Spinal cord (tissue), 10 donors: ENCODE data around the gene PRKCE. TPM values are rescaled to one million over a fixed set of nuclear protein-coding genes. Genes with fewer than 3 reads are reported as not detected.

Experiments used
- DNase-seq, 6 donors: peaks; one replicate each; pipeline versions ENCODE4 v3.0.0 to v3.0.0-alpha.2; 2013 to 2015; ENCODE audit warnings: low spot score in 6 of 6, low read depth in 4 of 6
- H3K27ac ChIP-seq: one replicate; pipeline ENCODE4 v1.5.1; 2013; ENCODE audit warnings: low read depth, low read length, control low read depth
- H3K27me3 ChIP-seq: one replicate; pipeline ENCODE4 v1.6.1; 2013; ENCODE audit warnings: low read length; ENCODE audit not compliant: control insufficient read depth, insufficient read depth
- H3K36me3 ChIP-seq: one replicate; pipeline ENCODE4 v1.6.1; 2013; ENCODE audit warnings: low read length; ENCODE audit not compliant: control insufficient read depth, insufficient read depth
- H3K4me1 ChIP-seq: one replicate; pipeline ENCODE4 v1.6.1; 2013; ENCODE audit warnings: low read length; ENCODE audit not compliant: control insufficient read depth, insufficient read depth
- H3K4me3 ChIP-seq: one replicate; pipeline ENCODE4 v1.5.1; 2013; ENCODE audit warnings: low read depth, low read length, control low read depth
- H3K9me3 ChIP-seq: one replicate; pipeline ENCODE4 v1.6.1; 2013; ENCODE audit warnings: low read length; ENCODE audit not compliant: control insufficient read depth, insufficient read depth
- WGBS: methylation state at CpG from one replicate; pipeline ENCODE4 v1.1.5; 2013; ENCODE audit warnings: missing lambda C conversion rate; ENCODE audit not compliant: insufficient coverage; 5-methylcytosine and 5-hydroxymethylcytosine counted together
- polyA plus RNA-seq, 2 donors: library from polyadenylated mRNA; unstranded; fragments of 120-200 nt; gene quantifications; one replicate each; pipeline ENCODE4 v1.2.1, GENCODE V29; 2013; ENCODE audit not compliant: insufficient read length in 2 of 2
- total RNA-seq, 2 donors: library from RNA; depleted of rRNA in 1 of 2; stranded (reverse); fragments of 120-200 nt in 1 of 2; fragments of >200 nt in 1 of 2; gene quantifications; one replicate each; pipeline versions ENCODE4 v1.2.3 to v1.2.4, GENCODE V29; 2013 to 2014
- donor health status: healthy.

PRKCE gene
- total and polyA plus RNA-seq, 4 donors = 22.9 to 48.5 (median 37.4) TPM

DNA sequence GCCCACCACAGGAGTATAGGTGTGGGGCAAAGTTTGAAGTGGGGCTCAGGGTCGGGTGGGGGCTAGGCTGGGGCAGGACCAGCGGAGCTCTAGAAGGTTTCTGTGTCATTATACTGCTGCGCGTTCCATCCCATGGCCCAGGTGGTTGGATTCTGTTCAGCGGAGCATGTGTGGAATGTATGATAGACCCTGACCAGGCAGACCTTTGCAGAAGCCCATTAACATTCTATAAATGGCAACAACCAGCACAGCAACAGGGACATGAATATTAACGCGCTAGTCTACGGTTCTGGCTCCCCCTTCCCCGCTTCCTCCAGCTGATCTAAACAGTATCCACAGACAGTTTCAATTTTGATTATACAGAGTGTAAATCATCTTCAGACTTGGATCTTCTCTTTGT is 4.1 kb upstream of the PRKCE start:
- 59% methylated on average over 2 of the region's 9 CpGs for WGBS

DNA sequence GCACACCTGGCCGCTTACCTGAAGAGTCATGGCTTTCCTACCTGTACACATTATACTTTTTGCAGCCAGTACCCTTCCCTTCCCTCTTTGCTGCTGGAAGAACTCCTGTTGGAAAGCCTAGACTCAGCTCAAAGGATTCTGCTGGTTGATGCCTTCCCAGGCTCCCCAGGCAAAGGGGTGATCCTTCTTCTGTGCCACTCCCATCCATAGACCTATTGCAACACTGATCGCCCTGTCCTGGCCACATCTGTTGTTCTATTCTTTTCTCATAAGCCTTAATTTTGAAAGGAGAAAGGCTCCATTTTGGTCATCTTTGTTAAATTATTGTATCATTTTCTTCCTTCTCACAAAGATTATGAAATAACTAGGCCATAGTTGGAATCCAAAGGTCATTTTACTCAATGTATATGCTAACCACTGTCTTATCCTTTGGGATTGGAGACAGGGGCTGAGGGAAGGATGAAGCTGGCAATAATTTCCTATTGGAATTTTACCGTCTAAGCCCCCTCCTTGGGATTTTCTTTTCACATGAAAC is 3.4 kb upstream of the PRKCE start:
- DNase-seq = no peak
- H3K4me1 ChIP-seq = peaks cover 21% of the 10 kb centered on the region
- no peak overlapping the region for H3K4me3 ChIP-seq
- no peak overlapping the region for H3K27ac ChIP-seq
- WGBS = 100% methylated on average over 2 of the region's 3 CpGs
- H3K36me3 ChIP-seq = no peaks in the 10 kb centered on the region
- no peaks in the 10 kb centered on the region for H3K9me3 ChIP-seq
- H3K27me3 ChIP-seq = peaks cover 2% of the 10 kb centered on the region

More for the DNA sequence above, 4.1 kb upstream of the PRKCE start:
- peak in 1 of 6 donors; percentile 53 for DNase-seq
- Histone ChIP-seq H3K4me1 (peaks cover 19% of the 10 kb centered on the region), H3K36me3 (no peaks in the 10 kb centered on the region), H3K4me3 (no peak overlapping the region), H3K9me3 (no peaks in the 10 kb centered on the region), H3K27ac (no peak overlapping the region), H3K27me3 (peaks cover 2% of the 10 kb centered on the region)

DNA sequence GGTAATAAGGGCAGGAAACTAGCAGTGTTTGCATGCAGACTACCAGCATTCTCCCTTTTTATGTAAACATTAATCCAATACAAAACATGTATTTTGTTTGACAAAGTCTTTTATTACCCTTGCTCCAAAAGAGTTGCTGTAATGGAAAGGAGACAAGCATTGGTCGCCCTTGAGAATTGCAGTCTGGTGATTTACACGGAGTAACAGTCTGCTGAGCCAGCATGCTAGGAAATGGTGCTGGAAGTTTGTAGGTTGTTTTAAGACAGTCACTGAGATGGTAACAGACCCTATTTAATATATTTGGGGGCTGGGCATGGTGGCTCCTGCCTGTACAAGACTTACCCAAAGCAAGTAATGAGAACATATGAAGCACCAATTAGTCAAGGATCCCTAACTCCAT is 2.8 kb upstream of the PRKCE start:
- Histone ChIP-seq H3K27me3 (peaks cover 2% of the 10 kb centered on the region), H3K9me3 (no peaks in the 10 kb centered on the region), H3K4me3 (no peak overlapping the region), H3K27ac (no peak overlapping the region), H3K36me3 (no peaks in the 10 kb centered on the region), H3K4me1 (peaks cover 15% of the 10 kb centered on the region)
- peak in 1 of 6 donors; percentile 28 for DNase-seq
- 60% methylated on average over 1 of the region's 2 CpGs for WGBS

DNA sequence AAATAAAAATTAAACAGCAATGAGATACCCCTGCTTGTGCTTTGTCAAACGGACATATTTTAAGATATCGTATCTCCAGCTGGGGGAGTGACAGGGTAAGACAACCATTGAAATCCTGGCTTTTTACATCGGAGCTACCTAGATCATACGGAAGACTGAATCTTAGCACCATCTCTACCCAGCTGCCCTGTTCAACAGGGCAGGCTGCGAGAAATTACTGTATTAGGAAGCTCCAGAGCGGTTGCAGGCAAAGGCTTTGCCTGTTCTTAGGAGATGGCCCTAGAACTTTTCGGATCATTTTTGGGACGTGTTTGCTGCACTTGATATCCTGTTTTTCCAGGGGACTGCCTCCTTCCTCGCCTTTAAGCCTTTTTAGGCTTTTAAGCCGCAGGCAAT is 2.0 kb upstream of the PRKCE start:
- Histone ChIP-seq H3K4me1 (peaks cover 23% of the 10 kb centered on the region), H3K27ac (peak overlapping the region; percentile 61), H3K36me3 (no peaks in the 10 kb centered on the region), H3K9me3 (no peaks in the 10 kb centered on the region), H3K27me3 (peaks cover 2% of the 10 kb centered on the region), H3K4me3 (peak overlapping the region; percentile 86)
- peak in 2 of 6 donors; percentile 45 to 59 for DNase-seq
- WGBS = 14% methylated on average over 6 of the region's 10 CpGs

DNA sequence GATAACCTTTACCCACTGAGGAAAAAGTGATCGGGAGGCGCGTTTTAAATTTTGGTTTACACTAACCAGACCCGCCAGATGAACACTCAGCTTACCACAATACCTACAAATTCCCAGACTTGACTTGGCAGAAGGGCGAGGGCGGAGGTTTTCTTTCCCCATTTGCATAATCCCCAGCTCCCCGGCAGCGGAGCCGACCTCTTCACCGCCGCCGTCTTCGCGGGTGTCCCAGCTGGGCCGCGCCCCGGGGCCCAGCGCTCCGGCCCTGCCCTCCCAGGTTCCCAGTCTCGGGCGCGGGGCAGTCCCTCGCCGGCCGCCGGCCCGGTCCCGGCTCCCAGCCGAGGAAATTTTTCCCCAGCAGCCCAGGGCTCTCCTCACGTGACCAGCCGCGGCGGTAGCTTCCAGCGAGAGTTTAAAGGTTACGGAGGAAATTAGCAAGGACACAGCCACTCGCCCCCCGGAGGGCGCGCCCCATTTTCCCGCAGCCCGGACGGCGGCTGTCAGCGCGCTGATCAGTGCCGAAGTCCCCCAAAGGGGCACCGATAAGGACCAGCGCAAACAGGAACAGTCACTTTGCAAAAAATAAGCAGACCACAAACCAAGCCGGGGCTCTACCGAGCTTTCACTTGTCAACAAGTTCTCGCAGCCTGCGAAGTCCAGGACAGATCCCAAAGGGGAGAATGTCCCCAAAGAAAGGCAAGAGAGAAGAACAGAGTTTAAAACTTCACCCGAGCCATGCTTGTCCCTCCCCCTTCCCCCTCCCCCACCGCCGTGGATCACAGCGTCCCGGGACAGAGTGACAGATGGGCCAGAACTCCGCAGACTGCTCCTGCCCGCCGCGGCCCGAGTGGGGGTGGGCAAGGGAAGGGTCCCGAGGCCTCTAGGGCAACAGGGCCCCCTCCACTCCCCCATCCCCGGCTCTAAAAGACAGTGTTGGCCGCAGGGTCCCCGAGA is 1.3 kb upstream of the PRKCE start:
- Histone ChIP-seq H3K4me3 (peak overlapping the region; percentile 86), H3K27me3 (peaks cover 2% of the 10 kb centered on the region), H3K9me3 (no peaks in the 10 kb centered on the region), H3K27ac (peak overlapping the region; percentile 96), H3K4me1 (peaks cover 26% of the 10 kb centered on the region), H3K36me3 (no peaks in the 10 kb centered on the region)
- under 1% methylated on average over 62 of the region's 66 CpGs for WGBS
- DNase-seq = peak in 2 of 6 donors; percentile 48 to 72

DNA sequence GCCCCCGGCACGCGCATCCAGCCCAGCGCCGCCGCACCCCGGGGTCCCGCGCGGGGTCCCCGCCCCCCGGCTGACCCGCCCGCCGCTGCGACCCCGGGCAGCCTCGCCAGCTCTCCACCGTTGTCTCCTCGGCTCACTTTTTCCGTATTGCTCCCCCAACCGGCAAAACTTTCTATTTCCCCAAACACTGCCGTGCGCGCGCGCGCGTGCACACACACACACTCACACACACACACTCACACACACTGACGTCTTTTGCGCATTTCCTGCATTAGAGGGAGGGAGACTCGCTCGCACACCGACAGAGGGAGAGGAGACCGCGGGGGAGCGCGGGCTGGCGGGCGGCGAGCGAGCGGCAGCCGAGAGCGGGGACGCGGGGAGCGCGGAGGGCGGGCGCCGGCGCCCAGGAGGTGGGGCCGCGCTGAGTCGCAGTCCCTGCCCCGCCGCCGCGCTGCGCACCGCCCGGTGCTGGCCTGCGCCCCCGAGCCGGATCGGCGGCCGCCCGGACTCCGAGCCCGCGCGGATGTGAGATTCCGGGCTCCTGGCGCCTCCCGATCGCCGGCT is 542 bp upstream of the PRKCE start:
- H3K36me3 ChIP-seq = no peaks in the 10 kb centered on the region
- DNase-seq = peak in 5 of 6 donors; percentile 88 to 98 (median 92)
- 0% methylated on average over 73 of the region's 79 CpGs for WGBS
- H3K4me1 ChIP-seq = peaks cover 26% of the 10 kb centered on the region
- peak overlapping the region; percentile 96 for H3K27ac ChIP-seq
- H3K4me3 ChIP-seq = peak overlapping the region; percentile 86
- H3K9me3 ChIP-seq = no peaks in the 10 kb centered on the region
- H3K27me3 ChIP-seq = peaks cover 2% of the 10 kb centered on the region

DNA sequence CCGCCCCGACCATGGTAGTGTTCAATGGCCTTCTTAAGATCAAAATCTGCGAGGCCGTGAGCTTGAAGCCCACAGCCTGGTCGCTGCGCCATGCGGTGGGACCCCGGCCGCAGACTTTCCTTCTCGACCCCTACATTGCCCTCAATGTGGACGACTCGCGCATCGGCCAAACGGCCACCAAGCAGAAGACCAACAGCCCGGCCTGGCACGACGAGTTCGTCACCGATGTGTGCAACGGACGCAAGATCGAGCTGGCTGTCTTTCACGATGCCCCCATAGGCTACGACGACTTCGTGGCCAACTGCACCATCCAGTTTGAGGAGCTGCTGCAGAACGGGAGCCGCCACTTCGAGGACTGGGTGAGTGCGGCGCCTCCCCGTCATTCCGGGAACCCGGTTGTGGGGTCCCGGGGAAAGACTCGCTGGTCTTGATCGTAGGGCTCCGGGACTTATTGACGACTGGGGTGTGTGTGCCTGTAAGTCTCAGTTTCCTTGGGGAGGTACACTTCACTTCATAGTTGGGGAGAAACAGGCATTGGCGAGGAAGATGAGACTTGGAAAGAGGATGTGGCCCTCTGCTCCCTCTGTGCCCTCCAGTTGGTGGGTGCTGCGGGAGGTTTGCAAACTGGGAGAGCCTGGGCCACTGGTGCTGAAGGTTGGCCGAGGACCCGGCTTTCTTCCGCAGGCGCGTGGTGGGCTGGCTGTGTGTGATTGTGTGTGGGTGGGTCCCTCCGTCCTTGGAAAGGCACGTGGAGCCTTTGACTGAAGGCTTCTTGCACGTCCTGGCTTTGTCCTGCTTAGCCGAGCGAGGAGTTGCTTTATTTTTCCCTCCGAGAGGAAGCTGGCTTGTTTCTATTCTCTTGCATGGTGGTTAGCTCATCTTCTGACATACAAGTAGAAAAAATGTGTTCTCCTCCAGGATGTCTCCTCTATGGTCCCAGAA is 886 bp downstream of the PRKCE start:
- Histone ChIP-seq H3K9me3 (no peaks in the 10 kb centered on the region), H3K4me1 (peaks cover 26% of the 10 kb centered on the region), H3K27ac (peak overlapping the region; percentile 76), H3K36me3 (no peaks in the 10 kb centered on the region), H3K27me3 (peaks cover 2% of the 10 kb centered on the region), H3K4me3 (peak overlapping the region; percentile 75)
- 2% methylated on average over 51 of the region's 53 CpGs for WGBS
- DNase-seq = peak in 2 of 6 donors; percentile 75 to 79

DNA sequence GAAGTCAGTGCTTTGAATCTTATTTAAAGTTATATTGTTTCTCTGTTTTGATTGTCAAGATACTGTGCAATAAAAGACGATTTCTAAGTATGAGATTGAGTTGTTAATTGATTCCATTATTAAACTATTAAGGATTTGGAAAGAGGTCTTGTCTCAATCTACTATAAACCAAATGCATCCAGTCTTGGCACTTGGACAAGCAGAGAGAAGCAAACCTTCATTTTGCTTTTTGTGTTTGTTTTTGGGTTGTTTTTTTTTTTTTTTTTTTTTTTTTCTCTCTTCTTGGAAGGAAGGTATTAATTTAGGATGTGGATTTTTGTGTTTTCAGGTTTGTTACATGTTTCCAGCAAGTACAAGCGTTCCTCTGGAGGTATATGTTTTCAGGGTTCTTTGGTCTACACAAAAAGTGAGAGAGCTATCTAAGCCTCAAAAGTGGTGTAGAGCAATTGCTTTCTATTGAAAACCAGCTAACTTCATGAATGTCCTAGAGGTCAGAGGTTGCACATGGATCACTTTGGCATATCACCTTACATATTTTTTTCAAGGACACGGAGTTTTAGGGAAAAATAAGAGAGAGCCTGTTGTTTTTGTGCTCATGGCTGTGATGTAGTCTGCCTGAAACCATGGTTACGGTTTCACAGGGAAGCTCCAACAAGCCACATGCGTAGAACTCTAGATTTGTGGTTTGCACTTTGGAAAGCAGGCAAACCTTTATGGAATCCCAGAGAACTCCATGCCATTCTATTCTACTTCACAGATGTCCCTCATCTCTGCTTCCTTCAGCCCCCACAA is 1.8 kb downstream of the PRKCE start:
- Histone ChIP-seq H3K4me3 (peak overlapping the region; percentile 75), H3K36me3 (no peaks in the 10 kb centered on the region), H3K9me3 (no peaks in the 10 kb centered on the region), H3K27me3 (no peaks in the 10 kb centered on the region), H3K27ac (peak overlapping the region; percentile 76), H3K4me1 (peaks cover 26% of the 10 kb centered on the region)
- peak in 2 of 6 donors; percentile 67 to 80 for DNase-seq
- WGBS = 33% methylated on average over 2 of the region's 5 CpGs
